Hippocampal formation (tissue), 2 donors: ENCODE results near the gene LHFPL3.
A peak's percentile ranks its signal among the peaks of the same experiment; 100 is the strongest.
"Not testable (repeated sequence)": the region's sequence is repeated elsewhere in the genome, so short reads cannot be mapped to it uniquely, and the experiment has no call there.

ENCODE experiments used
- DNase-seq, 2 donors: peaks; one replicate each; lab custom pipeline; 2025; lab: John Stamatoyannopoulos, UW

Gene LHFPL3

GRCh38 chr7:104895522-104896236, 567.3 kb downstream of the LHFPL3 start:
- peak in 1 of 2 donors; percentile 20 for DNase-seq

GRCh38 chr7:104898434-104898833, 570.0 kb downstream of the LHFPL3 start:
- no peak for DNase-seq

- DNase-seq = peak; percentile 19 to 58
Measured at GRCh38 chr7:104900525-104901239, 572.3 kb downstream of the LHFPL3 start.

- no peak for DNase-seq
Measured at GRCh38 chr7:104901240-104901619, 572.8 kb downstream of the LHFPL3 start.

- DNase-seq = no peak
Measured at GRCh38 chr7:104902183-104902582, 573.8 kb downstream of the LHFPL3 start.

GRCh38 chr7:104903044-104903443, 574.6 kb downstream of the LHFPL3 start:
- no peak for DNase-seq

- no peak for DNase-seq
Measured at GRCh38 chr7:104903846-104904245, 575.4 kb downstream of the LHFPL3 start.

GRCh38 chr7:104906032-104906431, 577.6 kb downstream of the LHFPL3 start:
- no peak for DNase-seq

- no peak for DNase-seq
Measured at GRCh38 chr7:104906556-104906955, 578.2 kb downstream of the LHFPL3 start.

GRCh38 chr7:104908636-104909035, 580.2 kb downstream of the LHFPL3 start:
- no peak for DNase-seq

- DNase-seq = no peak
Measured at GRCh38 chr7:104909096-104909495, 580.7 kb downstream of the LHFPL3 start.

GRCh38 chr7:104914421-104914820, 586.0 kb downstream of the LHFPL3 start:
- DNase-seq = no peak

GRCh38 chr7:104921596-104921995, 593.2 kb downstream of the LHFPL3 start:
- DNase-seq = no peak

GRCh38 chr7:104922182-104923009, 594.0 kb downstream of the LHFPL3 start:
- no peak for DNase-seq

GRCh38 chr7:104923010-104923421, 594.6 kb downstream of the LHFPL3 start:
- peak; percentile 16 to 38 for DNase-seq

GRCh38 chr7:104926189-104926588, 597.8 kb downstream of the LHFPL3 start:
- not testable (repeated sequence) for DNase-seq

GRCh38 chr7:104926601-104927041, 598.2 kb downstream of the LHFPL3 start:
- no peak for DNase-seq

- DNase-seq = no peak
Measured at GRCh38 chr7:104927055-104927454, 598.7 kb downstream of the LHFPL3 start.

GRCh38 chr7:104928721-104929400, 600.5 kb downstream of the LHFPL3 start:
- DNase-seq = no peak

- DNase-seq = no peak
Measured at GRCh38 chr7:104929921-104930320, 601.5 kb downstream of the LHFPL3 start.

GRCh38 chr7:104931181-104931781, 602.9 kb downstream of the LHFPL3 start:
- DNase-seq = no peak
